Endodermal cell (in vitro differentiated cells): ENCODE data around the gene CTSL. TPM values are rescaled to one million over a fixed set of nuclear protein-coding genes. Genes with fewer than 3 reads are reported as not detected.

ENCODE experiments used
- DNase-seq: peaks from one replicate; pipeline ENCODE4 v3.0.0-alpha.2; 2017
- H3K27ac ChIP-seq: 2 replicates; pipeline ENCODE4 v1.5.1; 2013; ENCODE audit warnings: mild to moderate bottlenecking, low read depth, low read length, moderate library complexity
- H3K27me3 ChIP-seq: 2 replicates; pipeline ENCODE4 v1.6.1; 2013; ENCODE audit warnings: mild to moderate bottlenecking, low read length, moderate library complexity; ENCODE audit not compliant: insufficient read depth, control insufficient read depth, poor library complexity, severe bottlenecking
- H3K36me3 ChIP-seq: 2 replicates; pipeline ENCODE4 v1.7.0; 2013; ENCODE audit warnings: mild to moderate bottlenecking, low read length, moderate library complexity; ENCODE audit not compliant: control insufficient read depth, insufficient read depth
- H3K4me1 ChIP-seq: one replicate; pipeline ENCODE4 v1.7.0; 2013; ENCODE audit warnings: low read length; ENCODE audit not compliant: control insufficient read depth, insufficient read depth
- H3K4me3 ChIP-seq: 2 replicates; pipeline ENCODE4 v1.5.1; 2013; ENCODE audit warnings: mild to moderate bottlenecking, low read length, moderate library complexity
- H3K9ac ChIP-seq: 2 replicates; pipeline ENCODE4 v1.6.1; 2013; ENCODE audit warnings: mild to moderate bottlenecking, low read length, moderate library complexity; ENCODE audit not compliant: poor library complexity, severe bottlenecking; ENCODE audit errors: extremely low read depth
- H3K9me3 ChIP-seq: 2 replicates; pipeline ENCODE4 v1.6.1; 2013; ENCODE audit warnings: mild to moderate bottlenecking, low read length, moderate library complexity; ENCODE audit not compliant: control insufficient read depth
- H3K27ac Mint-ChIP-seq: 2 replicates; pipeline ENCODE4 v1.8.0; 2020; ENCODE audit warnings: mixed read lengths
- H3K27me3 Mint-ChIP-seq: 2 replicates; pipeline ENCODE4 v1.8.0; 2021; ENCODE audit warnings: mild to moderate bottlenecking, mixed read lengths; ENCODE audit not compliant: insufficient read depth
- H3K36me3 Mint-ChIP-seq: 2 replicates; pipeline ENCODE4 v1.8.0; 2020; ENCODE audit warnings: low read depth, mixed read lengths
- H3K4me1 Mint-ChIP-seq: 2 replicates; pipeline ENCODE4 v1.8.0; 2020; ENCODE audit warnings: mixed read lengths
- H3K4me3 Mint-ChIP-seq: 2 replicates; pipeline ENCODE4 v1.8.0; 2020; ENCODE audit warnings: mild to moderate bottlenecking, moderate library complexity, mixed read lengths
- H3K9me3 Mint-ChIP-seq: 2 replicates; pipeline ENCODE4 v1.8.0; 2020; ENCODE audit warnings: mild to moderate bottlenecking, mixed read lengths
- WGBS, 2 experiments: methylation state at CpG; one replicate each; pipeline versions ENCODE4 v1.1.5 to v1.1.7; 2013; ENCODE audit warnings: missing lambda C conversion rate in 2 of 2, mixed read lengths in 1 of 2; ENCODE audit not compliant: insufficient coverage in 1 of 2, insufficient read length in 1 of 2; 5-methylcytosine and 5-hydroxymethylcytosine counted together
- total RNA-seq, 2 donors: library from RNA; stranded (reverse); fragmentation: NEBNext Ultra II Directional in 1 of 2; extraction: Animal tissue kit (Norgen Biotek cat#: 25700) in 1 of 2; gene quantifications; 2 replicates in 1 of 2; 3 replicates in 1 of 2; pipeline ENCODE4 v1.2.1, GENCODE V29; 2021
- TF ChIP-seq, protein P1 (sequence below): fragments of 200-600 bp; sonication (generic); conservative IDR thresholded peaks from 2 replicates; pipeline ENCODE4 v1.5.0; 2021; ENCODE audit warnings: antibody characterized with exemption, mild to moderate bottlenecking

The CTSL gene
- total RNA-seq, 2 donors from 2014 or later = 81.2 to 131 TPM

DNA sequence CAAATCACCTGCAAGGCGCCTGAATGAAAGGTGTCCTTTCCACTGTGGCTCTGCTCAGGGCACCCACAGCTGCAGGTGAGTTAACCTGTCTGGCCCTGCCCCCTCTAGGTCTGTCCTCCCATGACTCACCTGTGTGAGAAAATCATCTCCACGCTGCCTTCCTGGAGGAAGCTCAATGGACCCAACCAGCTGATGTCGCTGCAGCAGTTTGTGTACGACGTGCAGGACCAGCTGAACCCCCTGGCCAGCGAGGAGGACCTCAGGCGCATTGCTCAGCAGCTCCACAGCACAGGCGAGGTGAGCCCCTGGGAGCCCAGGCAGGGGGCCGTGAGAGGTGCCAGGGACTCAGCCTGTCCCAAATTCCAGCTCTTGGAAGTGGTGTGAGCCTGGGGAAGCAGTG lies 23.0 kb upstream of the CTSL start:
- Mint-ChIP-seq H3K27me3 (no peaks in the 10 kb centered on the region), H3K4me1 (peaks cover 2% of the 10 kb centered on the region), H3K4me3 (no peak overlapping the region), H3K9me3 (no peaks in the 10 kb centered on the region), H3K27ac (peak overlapping the region; percentile 66), H3K36me3 (peaks cover 85% of the 10 kb centered on the region)
- Histone ChIP-seq H3K4me3 (no peak overlapping the region), H3K27ac (no peak overlapping the region), H3K36me3 (peaks cover 94% of the 10 kb centered on the region), H3K27me3 (no peaks in the 10 kb centered on the region), H3K9ac (no peak overlapping the region), H3K4me1 (no peaks in the 10 kb centered on the region), H3K9me3 (no peaks in the 10 kb centered on the region)
- TF ChIP-seq, protein P1, sequence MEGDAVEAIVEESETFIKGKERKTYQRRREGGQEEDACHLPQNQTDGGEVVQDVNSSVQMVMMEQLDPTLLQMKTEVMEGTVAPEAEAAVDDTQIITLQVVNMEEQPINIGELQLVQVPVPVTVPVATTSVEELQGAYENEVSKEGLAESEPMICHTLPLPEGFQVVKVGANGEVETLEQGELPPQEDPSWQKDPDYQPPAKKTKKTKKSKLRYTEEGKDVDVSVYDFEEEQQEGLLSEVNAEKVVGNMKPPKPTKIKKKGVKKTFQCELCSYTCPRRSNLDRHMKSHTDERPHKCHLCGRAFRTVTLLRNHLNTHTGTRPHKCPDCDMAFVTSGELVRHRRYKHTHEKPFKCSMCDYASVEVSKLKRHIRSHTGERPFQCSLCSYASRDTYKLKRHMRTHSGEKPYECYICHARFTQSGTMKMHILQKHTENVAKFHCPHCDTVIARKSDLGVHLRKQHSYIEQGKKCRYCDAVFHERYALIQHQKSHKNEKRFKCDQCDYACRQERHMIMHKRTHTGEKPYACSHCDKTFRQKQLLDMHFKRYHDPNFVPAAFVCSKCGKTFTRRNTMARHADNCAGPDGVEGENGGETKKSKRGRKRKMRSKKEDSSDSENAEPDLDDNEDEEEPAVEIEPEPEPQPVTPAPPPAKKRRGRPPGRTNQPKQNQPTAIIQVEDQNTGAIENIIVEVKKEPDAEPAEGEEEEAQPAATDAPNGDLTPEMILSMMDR = no peak
- peak; percentile 49 for DNase-seq
- 93 to 100% methylated on average over 3 to 9 of the region's 9 CpGs for WGBS, 2 experiments

DNA sequence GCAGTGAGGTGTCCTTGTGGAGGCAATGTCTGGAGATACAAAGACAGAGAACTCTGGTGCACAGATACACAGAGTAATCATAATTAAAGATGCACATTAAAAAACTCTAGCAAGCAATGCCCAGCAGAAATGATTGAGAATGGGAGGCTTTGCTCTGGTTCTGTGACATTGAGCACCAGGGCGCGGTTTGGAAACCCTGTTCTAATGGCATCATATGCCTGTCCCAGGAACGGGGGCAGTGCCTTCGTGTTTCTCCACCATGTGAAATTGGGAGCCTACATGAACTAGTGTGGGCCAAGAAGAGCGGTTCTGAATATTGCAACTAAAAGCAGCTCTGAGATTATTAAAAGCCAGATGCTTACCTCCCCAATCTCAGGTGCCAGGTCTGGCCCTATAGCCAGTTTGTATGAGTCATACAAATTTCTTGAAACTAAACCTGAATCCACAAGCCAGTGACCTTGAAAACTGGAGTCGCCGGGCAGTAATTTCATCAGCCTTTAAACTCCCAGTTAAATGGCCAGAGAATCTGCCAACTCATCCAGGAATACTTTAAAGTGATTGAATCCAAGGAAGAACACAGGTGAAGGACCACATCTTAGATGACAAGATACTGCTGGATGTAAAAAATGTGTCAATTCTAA lies 22.2 kb upstream of the CTSL start:
- peaks cover 82% of the 10 kb centered on the region for H3K36me3 Mint-ChIP-seq
- no peaks in the 10 kb centered on the region for H3K9me3 Mint-ChIP-seq
- Histone ChIP-seq H3K36me3 (peaks cover 92% of the 10 kb centered on the region), H3K9me3 (no peaks in the 10 kb centered on the region), H3K27ac (no peak overlapping the region), H3K9ac (no peak overlapping the region), H3K4me3 (no peak overlapping the region), H3K4me1 (no peaks in the 10 kb centered on the region), H3K27me3 (no peaks in the 10 kb centered on the region)
- H3K4me3 Mint-ChIP-seq = no peak overlapping the region
- WGBS, 2 experiments = 80 to 93% methylated on average over 5 to 7 of the region's 7 CpGs
- TF ChIP-seq, protein P1 = no peak
- H3K4me1 Mint-ChIP-seq = peaks cover 2% of the 10 kb centered on the region
- H3K27me3 Mint-ChIP-seq = no peaks in the 10 kb centered on the region
- DNase-seq = peak; percentile 32
- no peak overlapping the region for H3K27ac Mint-ChIP-seq

DNA sequence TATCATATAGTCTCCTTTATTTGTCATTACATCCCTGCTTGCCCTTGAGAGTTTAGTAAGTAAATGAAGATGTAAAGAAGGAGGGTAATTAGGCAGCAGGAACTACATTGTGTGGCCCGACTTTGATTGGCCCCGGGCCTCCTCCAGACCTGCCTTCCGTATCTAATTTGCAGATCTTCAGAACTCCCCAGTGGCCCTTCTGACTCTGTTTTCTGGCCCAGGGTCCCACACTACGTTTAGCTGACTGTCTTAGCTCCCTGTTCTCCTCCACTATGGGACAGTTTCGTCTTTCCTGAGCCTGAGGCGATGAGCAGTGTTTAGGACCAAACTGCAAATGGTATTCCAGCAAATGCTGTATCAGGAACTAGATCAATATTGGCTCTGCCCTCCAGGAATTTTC lies 21.6 kb upstream of the CTSL start:
- Histone ChIP-seq H3K9ac (no peak overlapping the region), H3K36me3 (peaks cover 92% of the 10 kb centered on the region), H3K4me1 (no peaks in the 10 kb centered on the region), H3K27me3 (no peaks in the 10 kb centered on the region), H3K27ac (no peak overlapping the region), H3K9me3 (no peaks in the 10 kb centered on the region), H3K4me3 (no peak overlapping the region)
- no peaks in the 10 kb centered on the region for H3K27me3 Mint-ChIP-seq
- 92 to 95% methylated on average over 3 to 6 of the region's 6 CpGs for WGBS, 2 experiments
- peaks cover 82% of the 10 kb centered on the region for H3K36me3 Mint-ChIP-seq
- no peaks in the 10 kb centered on the region for H3K9me3 Mint-ChIP-seq
- DNase-seq = peak; percentile 23
- TF ChIP-seq, protein P1 = no peak
- H3K27ac Mint-ChIP-seq = peak overlapping the region; percentile 44
- H3K4me3 Mint-ChIP-seq = no peak overlapping the region
- H3K4me1 Mint-ChIP-seq = peaks cover 2% of the 10 kb centered on the region
